Activated B cell treated with CpG ODN at 0.5 μM for 24 hours (primary cell): ENCODE measurements around the gene SCEL. TPM values are rescaled to one million over a fixed set of nuclear protein-coding genes. Genes with fewer than 3 reads are reported as not detected.
A peak's percentile ranks its signal among the peaks of the same experiment; 100 is the strongest.
"Not testable (repeated sequence)": the region's sequence is repeated elsewhere in the genome, so short reads cannot be mapped to it uniquely, and the experiment has no call there.

Source experiments
- ATAC-seq: fragments of 200-7000 bp; cut with Tn5 transposase; one replicate; pipeline ENCODE4 v1.10.0; 2021; ENCODE audit warnings: low read depth, mild to moderate bottlenecking, moderate library complexity
- CTCF ChIA-PET: fragments of 350-600 bp; sonication (Branson Sonifier 250); formaldehyde crosslinking; loops from one replicate; lab custom pipeline; 2021; ENCODE audit warnings: antibody characterized with exemption; lab: Charles Lee
- POLR2A ChIA-PET: fragments of 350-600 bp; sonication (Branson Sonifier 250); formaldehyde crosslinking; loops from one replicate; lab custom pipeline; 2021; ENCODE audit warnings: antibody characterized with exemption; lab: Charles Lee
- DNase-seq: peaks from one replicate; pipeline ENCODE4 v3.0.0; 2022
- H3K27ac Mint-ChIP-seq: one replicate; pipeline ENCODE4 v1.8.0; 2020; ENCODE audit warnings: mixed read lengths
- H3K27me3 Mint-ChIP-seq: one replicate; pipeline ENCODE4 v1.8.0; 2021; ENCODE audit warnings: mixed read lengths
- H3K36me3 Mint-ChIP-seq: one replicate; pipeline ENCODE4 v1.8.0; 2021; ENCODE audit warnings: low read depth, mixed read lengths
- H3K4me1 Mint-ChIP-seq: one replicate; pipeline ENCODE4 v1.8.0; 2021; ENCODE audit warnings: mixed read lengths
- H3K4me3 Mint-ChIP-seq: one replicate; pipeline ENCODE4 v1.8.0; 2020; ENCODE audit warnings: mild to moderate bottlenecking, mixed read lengths
- H3K9me3 Mint-ChIP-seq: one replicate; pipeline ENCODE4 v1.8.0; 2020; ENCODE audit warnings: mixed read lengths
- CTCF ChIP-seq: fragments of 200-600 bp; IDR thresholded peaks from one replicate; pipeline ENCODE4 v1.8.0; 2022; ENCODE audit warnings: antibody characterized with exemption, mild to moderate bottlenecking
- intact Hi-C: fragments of 100-400 bp; cut with micrococcal nuclease; formaldehyde crosslinking; loops from one replicate; pipeline ENCODE4 v1.15.1; 2024
- total RNA-seq: library from RNA; stranded (reverse); gene quantifications from 2 replicates; pipeline ENCODE4 v1.2.3, GENCODE V29; 2022

Gene SCEL
- total RNA-seq, 1 donor from 2014 or later, result not detected

GRCh38 chr13:77513719-77514335 is 21.7 kb upstream of the SCEL start:
- Mint-ChIP-seq H3K27ac (peak overlapping the region; percentile 80), H3K4me3 (peak overlapping the region; percentile 63)
- CTCF ChIA-PET, result interaction anchor here (1.0 to 1.1 kb wide), 2 partner anchors 21 to 36 kb away, joined by 4 to 5 read pairs; no protein-coding TSS in a partner anchor

GRCh38 chr13:77514336-77514726 is 21.2 kb upstream of the SCEL start:
- peak; percentile 74 for ATAC-seq
- no peak for TF ChIP-seq CTCF
- CTCF ChIA-PET, result interaction anchor here (1.0 to 1.1 kb wide), 2 partner anchors 21 to 37 kb away, joined by 4 to 5 read pairs; no protein-coding TSS in a partner anchor
- intact Hi-C loops, result loop anchor here (1.0 to 5.0 kb wide), 3 partner anchors 14 to 183 kb away; partner anchors contain the start of gene SLAIN1
- Mint-ChIP-seq H3K4me1 (peaks cover 37% of the 10 kb centered on the region), H3K27ac (peak overlapping the region; percentile 80), H3K9me3 (no peaks in the 10 kb centered on the region), H3K4me3 (peak overlapping the region; percentile 63), H3K36me3 (no peaks in the 10 kb centered on the region), H3K27me3 (no peaks in the 10 kb centered on the region)
- DNase-seq, result no peak
- POLR2A ChIA-PET, result interaction anchor here (1.0 to 1.9 kb wide), 2 partner anchors 12 to 36 kb away, joined by 3 to 10 read pairs; no protein-coding TSS in a partner anchor

More at GRCh38 chr13:77513719-77514335, 21.7 kb upstream of the SCEL start:
- DNase-seq (no peak), ATAC-seq (peak; percentile 93)
- POLR2A ChIA-PET, result interaction anchor here (1.0 to 1.9 kb wide), 2 partner anchors 11 to 35 kb away, joined by 3 to 10 read pairs; no protein-coding TSS in a partner anchor
- TF ChIP-seq CTCF, result no peak
- H3K36me3 Mint-ChIP-seq, result no peaks in the 10 kb centered on the region
- intact Hi-C loops, result loop anchor here (1.0 to 5.0 kb wide), 4 partner anchors 12 to 183 kb away; partner anchors contain the start of gene SLAIN1
- H3K4me1 Mint-ChIP-seq, result peaks cover 41% of the 10 kb centered on the region
- no peaks in the 10 kb centered on the region for H3K9me3 Mint-ChIP-seq
- no peaks in the 10 kb centered on the region for H3K27me3 Mint-ChIP-seq

- H3K27ac Mint-ChIP-seq, result no peak overlapping the region
- TF ChIP-seq CTCF, result no peak
- no peaks in the 10 kb centered on the region for H3K9me3 Mint-ChIP-seq
- POLR2A ChIA-PET, result interaction anchor here (2.2 kb wide), 1 partner anchor 14 kb away, joined by 8 read pairs; no protein-coding TSS in a partner anchor
- no peak overlapping the region for H3K4me3 Mint-ChIP-seq
- no peaks in the 10 kb centered on the region for H3K27me3 Mint-ChIP-seq
- intact Hi-C loops, result loop anchor here (2.0 kb wide), 1 partner anchor 13 kb away; no protein-coding TSS in a partner anchor
- no peak for ATAC-seq
- peaks cover 34% of the 10 kb centered on the region for H3K4me1 Mint-ChIP-seq
- CTCF ChIA-PET, result interaction anchor here (1.3 kb wide), 1 partner anchor 23 kb away, joined by 7 read pairs; no protein-coding TSS in a partner anchor
- no peaks in the 10 kb centered on the region for H3K36me3 Mint-ChIP-seq
- DNase-seq, result no peak
Observed at GRCh38 chr13:77515785-77516184, 19.7 kb upstream of the SCEL start.

DNA sequence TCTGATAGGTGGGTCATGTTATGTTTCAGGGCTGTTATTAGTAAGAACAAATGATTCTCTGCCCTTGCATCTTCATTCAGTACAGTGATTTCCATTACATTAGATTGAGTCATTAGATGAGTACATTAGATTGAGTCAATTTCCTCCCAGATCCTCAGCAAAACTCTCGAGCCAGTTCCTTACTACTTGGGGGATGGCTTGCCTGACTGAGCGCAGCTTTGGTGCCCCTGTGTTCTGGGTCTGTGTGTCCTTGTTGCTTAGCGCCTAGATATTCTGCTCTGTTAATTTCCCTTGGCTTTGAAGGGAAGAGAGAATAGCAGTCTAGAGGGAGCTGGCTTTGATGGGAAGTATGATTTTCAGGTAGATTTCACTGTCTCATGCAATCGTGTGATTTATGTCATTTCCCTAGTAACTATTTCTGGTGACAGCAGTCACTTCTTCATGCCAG is 19.1 kb upstream of the SCEL start:
- Mint-ChIP-seq H3K27me3 (no peaks in the 10 kb centered on the region), H3K36me3 (no peaks in the 10 kb centered on the region), H3K9me3 (no peaks in the 10 kb centered on the region), H3K4me3 (no peak overlapping the region), H3K27ac (no peak overlapping the region), H3K4me1 (peaks cover 34% of the 10 kb centered on the region)
- no peak for TF ChIP-seq CTCF
- POLR2A ChIA-PET, result interaction anchor here (2.2 kb wide), 1 partner anchor 14 kb away, joined by 8 read pairs; no protein-coding TSS in a partner anchor
- intact Hi-C loops, result no loop called here
- no peak for ATAC-seq
- DNase-seq, result no peak
- CTCF ChIA-PET, result interaction anchor here (1.3 kb wide), 1 partner anchor 23 kb away, joined by 7 read pairs; no protein-coding TSS in a partner anchor

DNA sequence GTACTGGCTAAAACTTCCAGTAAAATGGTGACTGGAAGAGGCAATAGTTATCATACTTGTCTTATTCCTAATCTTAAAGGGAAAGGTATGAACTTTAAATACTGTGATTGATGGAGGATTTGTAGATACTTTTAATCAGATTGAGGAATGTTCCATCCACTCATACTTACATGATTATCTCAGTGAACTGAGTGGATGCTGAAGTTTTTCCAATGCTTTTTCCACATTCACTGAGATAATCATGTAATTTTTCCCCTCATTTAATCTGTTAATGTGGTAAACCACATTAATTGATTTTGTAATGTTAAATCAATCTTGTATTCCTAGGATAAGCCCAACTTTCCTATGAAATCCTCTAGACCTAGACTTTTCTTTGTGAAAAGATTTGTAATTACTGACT is 17.2 kb upstream of the SCEL start:
- Mint-ChIP-seq H3K27me3 (no peaks in the 10 kb centered on the region), H3K4me1 (peaks cover 29% of the 10 kb centered on the region), H3K27ac (no peak overlapping the region), H3K4me3 (no peak overlapping the region), H3K36me3 (no peaks in the 10 kb centered on the region), H3K9me3 (no peaks in the 10 kb centered on the region)
- ATAC-seq (no peak), DNase-seq (no peak)
- ChIA-PET CTCF (no interaction called here), POLR2A (no interaction called here)
- intact Hi-C loops, result no loop called here
- TF ChIP-seq CTCF, result no peak

GRCh38 chr13:77519396-77519795 is 16.1 kb upstream of the SCEL start:
- POLR2A ChIA-PET, H3K4me3 Mint-ChIP-seq, H3K27me3 Mint-ChIP-seq, H3K9me3 Mint-ChIP-seq, ATAC-seq, DNase-seq, H3K27ac Mint-ChIP-seq, CTCF ChIA-PET, intact Hi-C loops, H3K36me3 Mint-ChIP-seq: not testable (repeated sequence)
- peaks cover 17% of the 10 kb centered on the region for H3K4me1 Mint-ChIP-seq
